RPMI7951 (cell line): ENCODE data around the gene DLG2. TPM values are rescaled to one million over a fixed set of nuclear protein-coding genes. Genes with fewer than 3 reads are reported as not detected.

ENCODE experiments used
- DNase-seq: peaks from one replicate; pipeline ENCODE4 v3.0.0-alpha.2; 2012; ENCODE audit warnings: low read depth
- total RNA-seq: library from RNA; depleted of rRNA; stranded (reverse); fragments of >200 nt; shearing (Covaris generic); gene quantifications from 2 replicates; pipeline ENCODE4 v1.2.3, GENCODE V29; 2014

Gene DLG2
- total RNA-seq, 1 experiment from 2014 or later, result 0.36 TPM

DNA sequence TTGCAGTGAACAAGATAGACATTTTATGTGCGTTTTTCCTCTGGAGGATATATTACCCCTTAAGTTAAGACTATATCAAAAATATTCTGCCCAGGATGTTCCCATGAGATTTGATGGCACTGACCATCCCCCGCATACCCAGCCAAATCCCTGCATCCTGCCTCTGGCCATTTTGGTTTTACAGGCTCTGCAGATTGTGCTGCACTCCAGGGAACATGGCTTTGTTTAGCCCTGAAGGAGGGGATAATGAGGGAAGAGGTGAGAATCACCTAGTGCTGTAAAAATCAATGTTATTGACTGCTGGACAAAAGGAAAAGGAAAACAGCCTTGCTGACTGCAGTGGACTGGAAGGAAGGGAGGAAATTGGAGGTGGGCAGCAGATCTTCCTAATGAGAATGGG, 717.4 kb downstream of the DLG2 start:
- DNase-seq, result no peak

DNA sequence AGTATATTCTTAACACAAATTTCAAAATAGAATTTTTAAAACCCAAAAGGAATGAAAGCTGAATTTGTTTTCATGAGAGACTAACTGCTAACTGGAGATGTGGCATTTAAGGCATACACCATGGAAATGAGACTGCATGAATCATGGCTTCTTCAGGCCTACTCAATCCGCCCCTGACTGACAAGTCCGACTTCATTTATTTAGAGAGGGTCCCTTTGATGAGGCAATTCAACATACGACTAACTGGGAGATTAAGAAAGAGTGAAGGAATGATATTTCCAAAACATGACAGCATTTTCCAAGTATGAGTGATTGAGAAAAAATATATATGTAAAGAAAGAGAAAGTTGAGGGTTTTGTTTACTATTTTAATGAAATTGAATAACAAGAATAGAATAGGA, 720.1 kb downstream of the DLG2 start:
- peak; percentile 8 for DNase-seq

DNA sequence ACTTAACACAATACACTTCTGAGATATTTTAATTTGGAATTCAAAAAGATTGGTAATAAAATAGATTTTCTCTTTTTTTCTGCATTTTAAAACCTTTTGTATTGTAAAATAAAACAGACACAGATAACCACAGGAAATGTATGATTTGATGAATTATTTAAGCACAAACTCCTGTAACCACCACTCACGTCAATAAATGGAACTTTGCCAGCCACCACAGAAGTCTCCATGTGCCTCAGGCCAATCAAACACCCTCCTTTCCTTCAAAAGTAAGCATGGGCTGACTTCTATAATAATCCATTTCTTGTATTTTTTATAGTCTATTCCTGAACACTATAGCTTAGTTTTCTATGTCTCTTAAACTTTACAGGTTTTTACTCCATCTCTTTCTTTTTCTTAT, 721.7 kb downstream of the DLG2 start:
- peak; percentile 65 for DNase-seq

- DNase-seq, result peak; percentile 13
Measured at GRCh38 chr11:84902445-84902844, 724.7 kb downstream of the DLG2 start.

DNA sequence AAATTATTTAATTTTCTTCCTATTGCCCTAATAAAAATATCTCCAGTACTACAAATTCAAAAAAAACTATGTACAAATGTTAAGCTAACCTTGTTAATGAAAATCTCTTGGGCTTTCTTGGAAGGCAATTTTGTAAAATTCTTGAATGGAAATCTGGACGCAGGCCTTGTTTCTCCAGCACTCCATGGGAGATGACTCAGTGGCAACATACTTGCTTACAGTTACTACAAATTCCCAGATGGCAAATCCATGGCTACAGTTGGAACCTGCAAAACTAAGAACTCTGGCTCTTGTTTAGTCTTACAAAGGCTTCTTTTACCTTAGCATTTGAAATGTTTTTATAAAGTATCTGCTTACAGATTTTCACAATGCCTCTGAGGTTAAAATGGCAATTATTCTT, 725.2 kb downstream of the DLG2 start:
- DNase-seq, result peak; percentile 56

- peak; percentile 28 for DNase-seq
Measured at GRCh38 chr11:84899740-84900139, 727.4 kb downstream of the DLG2 start.

- peak; percentile 15 for DNase-seq
Measured at GRCh38 chr11:84899134-84899533, 728.0 kb downstream of the DLG2 start.

DNA sequence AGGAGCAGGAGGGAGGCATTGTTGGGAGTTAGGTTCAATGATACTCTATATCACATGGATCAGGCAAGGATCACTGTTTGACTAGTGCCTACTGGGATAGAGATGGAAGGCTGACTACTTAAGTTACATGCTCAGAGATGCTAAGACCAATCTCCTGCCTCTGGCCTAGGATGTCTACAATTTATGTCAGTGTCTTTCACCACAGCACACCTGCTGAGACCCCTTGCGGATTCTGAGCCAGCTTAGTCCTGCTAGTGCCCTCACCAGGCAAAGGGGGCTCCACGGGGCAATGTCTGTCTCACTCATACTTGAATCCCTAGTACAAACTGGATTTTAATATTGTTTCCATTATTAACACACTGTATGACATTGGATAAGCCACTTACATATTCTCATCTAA, 732.5 kb downstream of the DLG2 start:
- DNase-seq, result no peak

- peak; percentile 25 for DNase-seq
Measured at GRCh38 chr11:84890676-84891075, 736.5 kb downstream of the DLG2 start.

DNA sequence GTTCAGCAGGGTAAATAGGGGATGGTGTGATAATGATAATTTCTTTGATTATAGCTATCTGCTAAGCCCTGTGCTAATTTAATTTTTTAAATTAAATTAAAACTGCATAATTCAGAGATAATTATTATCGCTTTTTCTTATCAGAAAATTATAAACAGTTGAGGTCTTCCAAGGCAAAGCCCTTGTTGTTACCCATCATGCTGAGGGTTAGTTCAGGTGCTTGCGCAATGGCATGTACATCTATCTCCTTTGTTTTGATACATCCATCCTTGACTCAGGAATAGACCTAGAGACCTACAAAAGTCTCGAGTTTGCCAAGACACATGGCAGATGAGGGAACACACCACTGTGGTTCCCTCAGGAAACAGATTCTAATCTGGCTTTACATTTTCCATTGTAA, 737.6 kb downstream of the DLG2 start:
- DNase-seq, result no peak

GRCh38 chr11:84887055-84887629, 740.0 kb downstream of the DLG2 start:
- DNase-seq, result peak; percentile 10

DNA sequence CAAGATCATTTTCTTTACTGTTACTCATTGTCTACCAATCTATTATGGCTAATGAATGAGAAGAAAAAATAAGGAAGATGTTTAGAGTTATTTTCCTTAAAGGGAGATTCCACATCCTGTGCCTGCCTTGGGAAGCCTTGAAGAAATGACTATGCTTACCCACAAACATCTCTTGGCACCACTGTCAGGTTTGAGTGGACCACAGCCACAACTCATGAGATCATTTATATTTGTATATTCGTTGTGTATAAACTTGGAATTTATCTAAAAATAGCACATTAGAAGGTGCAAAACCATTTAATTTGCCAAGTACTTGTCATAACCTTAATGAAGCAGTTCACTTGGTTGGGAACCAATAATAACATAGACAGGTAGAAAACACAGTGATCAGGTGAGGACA, 740.8 kb downstream of the DLG2 start:
- DNase-seq, result no peak

DNA sequence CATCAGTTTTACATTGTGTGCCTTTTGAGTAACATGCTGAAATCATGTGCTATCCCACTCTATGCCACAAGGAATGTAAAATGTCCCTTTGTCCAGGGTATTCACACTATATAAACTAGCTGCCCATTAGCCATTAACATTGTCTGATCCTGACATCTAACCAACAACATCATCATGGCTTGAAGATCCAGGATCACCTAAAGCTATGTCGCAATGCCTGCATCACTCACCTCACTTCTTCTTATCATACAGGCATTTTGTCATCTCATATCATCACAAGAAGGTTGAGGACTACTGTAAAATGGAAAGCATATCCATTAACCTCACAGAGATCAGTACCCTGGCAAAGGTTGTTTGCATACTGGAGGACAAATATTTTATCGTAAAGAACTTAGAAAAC, 742.3 kb downstream of the DLG2 start:
- DNase-seq, result no peak

DNA sequence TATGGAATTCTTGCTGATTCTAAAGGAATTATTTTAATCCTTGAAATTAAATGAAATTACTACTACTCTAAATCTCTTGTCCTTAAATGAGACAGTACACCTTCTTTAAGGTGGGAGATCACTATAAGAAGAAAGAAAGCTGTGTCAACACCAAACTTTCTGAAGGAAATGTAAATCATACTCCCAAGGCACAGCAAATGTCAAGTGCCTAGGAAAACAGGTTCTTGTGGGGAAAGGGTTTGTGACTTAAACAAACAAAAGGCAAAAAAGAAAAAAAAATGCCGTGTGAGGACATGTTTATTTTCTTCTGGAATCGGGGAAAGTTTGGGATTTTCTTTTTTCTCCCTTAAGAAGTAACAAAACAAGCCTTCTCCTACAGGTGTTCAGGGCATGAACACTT, 745.1 kb downstream of the DLG2 start:
- DNase-seq, result no peak

DNA sequence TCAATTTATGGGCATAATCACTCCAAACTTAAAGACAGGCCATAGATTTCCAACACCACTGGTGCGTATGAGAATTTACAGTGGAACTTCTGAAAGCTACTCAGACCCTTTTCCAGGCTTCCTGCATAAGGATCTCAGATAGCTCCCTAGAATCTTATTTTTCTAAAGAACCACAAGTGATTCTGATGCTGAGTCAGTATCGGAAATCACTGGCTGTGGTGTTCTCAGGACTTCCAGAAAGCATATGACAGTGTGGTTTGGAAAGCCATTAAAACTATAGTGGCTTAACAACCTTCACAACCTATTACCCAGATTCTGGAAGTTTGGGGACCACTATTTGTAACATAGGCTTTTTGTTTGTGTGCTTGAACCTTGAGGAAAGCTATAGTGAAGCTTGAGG, 756.0 kb downstream of the DLG2 start:
- peak; percentile 18 for DNase-seq

- no peak for DNase-seq
Measured at GRCh38 chr11:84870486-84870885, 756.7 kb downstream of the DLG2 start.

- no peak for DNase-seq
Measured at GRCh38 chr11:84866922-84867321, 760.2 kb downstream of the DLG2 start.

DNA sequence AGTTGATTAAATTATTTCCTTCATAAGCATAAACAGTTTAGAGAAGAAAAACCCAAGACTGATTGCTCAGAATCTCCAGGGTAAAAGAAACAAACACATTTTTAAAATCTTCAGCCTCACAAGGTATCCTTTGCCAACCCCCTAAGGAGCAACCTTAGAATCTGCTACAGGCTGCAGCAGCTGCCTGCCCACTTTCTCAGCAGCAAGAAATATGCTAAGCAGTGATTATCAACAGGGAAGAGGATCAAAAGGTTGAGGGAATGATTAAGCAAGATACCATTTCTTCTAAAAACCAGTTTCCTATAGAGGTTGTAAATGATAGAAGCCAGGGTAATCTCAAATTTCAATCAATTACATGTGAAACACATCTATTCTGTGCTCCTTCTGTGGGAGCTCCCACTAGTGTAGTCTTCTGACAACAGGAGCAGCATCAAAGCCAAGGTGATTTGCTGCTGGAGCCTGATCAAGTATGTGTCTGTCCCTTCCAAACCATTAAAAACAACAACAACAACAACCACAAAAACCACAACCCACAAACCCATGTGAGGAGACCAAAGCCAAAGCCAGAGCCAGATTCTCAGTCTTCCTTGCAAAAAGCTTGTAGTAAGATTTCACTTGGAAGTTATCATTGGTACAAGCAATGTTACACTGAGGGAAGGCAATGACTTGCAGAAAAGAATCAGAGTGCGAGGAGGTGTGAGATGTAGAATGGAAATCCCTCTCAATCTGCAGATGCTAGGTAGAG, 761.2 kb downstream of the DLG2 start:
- peak; percentile 19 for DNase-seq

DNA sequence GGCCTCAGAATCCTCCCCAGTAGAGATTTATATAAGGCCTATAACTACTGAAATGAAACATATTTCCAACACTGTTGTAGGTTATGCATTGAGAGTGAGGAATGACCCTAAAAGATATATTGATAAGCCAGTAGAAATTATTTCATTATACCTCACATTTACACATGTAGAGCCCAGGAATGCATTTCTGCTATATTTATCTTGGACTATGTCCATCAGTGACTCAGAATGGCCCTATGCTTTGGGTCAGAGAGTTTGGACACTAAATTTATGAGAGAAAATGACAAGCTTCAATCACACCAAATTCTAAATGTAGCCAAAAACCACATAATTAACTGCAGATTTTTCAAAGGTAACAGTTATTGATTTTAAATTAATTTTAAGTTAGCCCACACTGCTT, 761.9 kb downstream of the DLG2 start:
- peak; percentile 35 for DNase-seq

DNA sequence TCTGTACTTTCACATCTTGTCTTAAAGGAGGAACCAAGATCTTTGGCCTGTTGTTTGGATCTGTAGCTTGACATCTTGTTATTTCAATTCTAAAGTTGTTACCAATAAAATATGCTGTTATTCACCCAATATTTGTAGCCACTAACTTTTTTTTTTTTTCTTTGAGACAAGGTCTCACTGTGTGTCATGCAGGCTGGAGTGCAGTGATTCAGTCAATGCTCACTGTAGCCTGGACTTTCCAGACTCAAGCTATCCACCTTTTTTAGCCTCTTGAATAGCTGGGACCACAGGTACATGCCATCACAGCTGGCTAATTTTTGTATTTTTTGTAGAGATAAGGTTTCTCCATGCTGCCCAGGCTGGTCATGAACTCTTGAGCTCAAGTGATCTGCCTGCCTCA, 769.4 kb downstream of the DLG2 start:
- no peak for DNase-seq

DNA sequence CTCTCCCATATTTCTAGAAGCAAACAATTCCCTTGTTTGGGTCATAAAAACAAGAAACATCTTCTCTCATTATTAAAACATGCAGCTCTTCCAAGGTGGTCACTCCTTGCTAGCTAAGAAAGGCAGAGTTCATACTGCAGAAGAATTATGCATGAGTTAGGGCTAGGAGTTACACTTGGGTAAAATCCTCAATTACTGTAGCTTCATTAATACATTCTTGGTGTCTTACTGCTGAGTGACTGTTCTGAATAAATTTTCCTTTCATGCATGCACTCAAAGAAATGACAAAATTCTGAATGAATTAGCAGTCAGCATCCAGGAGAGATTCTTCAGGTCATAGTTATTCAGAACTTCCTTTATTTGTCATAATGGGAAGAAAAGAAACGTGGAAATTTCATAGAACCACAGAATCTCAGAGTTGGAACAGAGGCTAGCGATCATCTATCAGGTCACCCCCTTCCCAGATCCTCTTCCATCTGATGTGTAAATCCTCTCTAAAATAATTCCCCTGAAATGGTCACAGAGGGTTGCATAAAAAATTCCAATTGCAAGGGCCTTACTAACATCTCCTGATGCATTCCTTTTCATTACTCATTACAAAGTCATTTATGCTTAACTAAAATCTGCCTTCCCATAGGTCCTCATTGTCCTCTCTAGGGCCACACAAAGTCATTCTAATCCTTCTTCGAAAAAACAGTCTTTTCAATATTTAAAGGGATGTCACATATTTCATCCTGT, 771.5 kb downstream of the DLG2 start:
- peak; percentile 44 for DNase-seq

- DNase-seq, result no peak
Measured at GRCh38 chr11:84854498-84854880, 772.7 kb downstream of the DLG2 start.

DNA sequence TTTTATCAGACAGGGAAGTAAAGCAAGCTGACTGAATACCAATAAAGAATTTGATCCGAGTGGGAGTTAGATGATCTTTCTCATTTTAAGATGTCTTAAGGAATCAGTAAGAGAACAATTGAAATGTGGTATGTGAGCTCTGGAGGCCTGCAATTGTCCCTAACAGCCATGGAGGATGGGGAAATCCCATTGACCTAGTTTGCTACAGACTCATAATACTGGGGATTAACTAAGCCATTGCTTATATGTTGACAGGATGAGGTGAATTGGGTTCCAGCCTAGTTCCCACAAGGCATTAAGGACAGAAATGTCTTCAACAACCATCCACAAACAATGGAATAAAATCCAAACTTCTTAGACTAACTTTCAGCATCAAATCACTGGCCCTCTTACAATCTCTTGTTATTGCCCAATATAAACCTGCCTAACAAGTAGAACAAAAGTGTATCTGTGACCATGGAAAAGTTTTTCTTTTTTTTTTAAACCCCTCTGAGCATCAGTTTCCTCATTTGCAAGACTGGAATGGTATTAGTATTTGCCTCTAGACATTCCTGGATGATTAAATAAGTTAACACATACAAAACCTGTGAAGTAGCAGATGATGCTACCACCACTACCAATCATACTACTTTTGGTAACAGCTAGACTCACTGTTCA, 773.2 kb downstream of the DLG2 start:
- no peak for DNase-seq
